Skeletal muscle tissue (tissue), 4 donors: Measurements from ENCODE around the gene ANKRD11. TPM values are rescaled to one million over a fixed set of nuclear protein-coding genes. Genes with fewer than 3 reads are reported as not detected.
"Not testable (repeated sequence)": the region's sequence is repeated elsewhere in the genome, so short reads cannot be mapped to it uniquely, and the experiment has no call there.

Experiments
- H3K27ac ChIP-seq: one replicate; pipeline ENCODE4 v1.7.0; 2013; ENCODE audit warnings: mild to moderate bottlenecking, low read depth, low read length, inconsistent platforms
- H3K27me3 ChIP-seq, 3 donors: one replicate each; pipeline ENCODE4 v1.7.0; 2013; ENCODE audit warnings: low read length in 3 of 3; ENCODE audit not compliant: control insufficient read depth in 3 of 3, insufficient read depth in 3 of 3
- H3K36me3 ChIP-seq, 3 donors: one replicate each; pipeline ENCODE4 v1.7.0; 2013; ENCODE audit warnings: low read length in 3 of 3; ENCODE audit not compliant: control insufficient read depth in 3 of 3, insufficient read depth in 3 of 3
- H3K4me1 ChIP-seq, 3 donors: one replicate each; pipeline ENCODE4 v1.7.0; 2013; ENCODE audit warnings: low read length in 3 of 3, mild to moderate bottlenecking in 3 of 3; ENCODE audit not compliant: control insufficient read depth in 3 of 3, insufficient read depth in 3 of 3
- H3K4me3 ChIP-seq, 3 donors: one replicate each; pipeline ENCODE4 v1.7.0; 2013; ENCODE audit warnings: low read length in 3 of 3
- H3K9ac ChIP-seq, 3 donors: one replicate each; pipeline ENCODE4 v1.7.0; 2013; ENCODE audit warnings: low read length in 3 of 3, mild to moderate bottlenecking in 3 of 3, moderate library complexity in 2 of 3, low read depth in 1 of 3
- H3K9me3 ChIP-seq, 3 donors: one replicate each; pipeline ENCODE4 v1.7.0; 2013; ENCODE audit warnings: low read length in 3 of 3; ENCODE audit not compliant: control insufficient read depth in 3 of 3
- total RNA-seq: library from RNA; depleted of rRNA; stranded (reverse); fragments of >200 nt; gene quantifications from one replicate; pipeline ENCODE4 v1.2.3, GENCODE V29; 2014
- donor health status: Osteomylitis.

The ANKRD11 gene
- total RNA-seq, 1 donor from 2014 or later = 21.4 TPM

GRCh38 chr16:89467382-89467781 is 23.0 kb downstream of the ANKRD11 start:
- Histone ChIP-seq H3K27me3 (no peaks in the 10 kb centered on the region), H3K4me3 (no peak overlapping the region), H3K36me3 (no peaks in the 10 kb centered on the region), H3K4me1 (peaks cover 7 to 39% (median 30%) of the 10 kb centered on the region in 3 donors), H3K27ac (no peak overlapping the region), H3K9ac (no peak overlapping the region), H3K9me3 (no peaks in the 10 kb centered on the region)

- H3K9me3 ChIP-seq = no peaks in the 10 kb centered on the region
- H3K4me3 ChIP-seq = no peak overlapping the region
- H3K9ac ChIP-seq = no peak overlapping the region
- H3K4me1 ChIP-seq = peaks cover 4 to 34% (median 25%) of the 10 kb centered on the region in 3 donors
- no peaks in the 10 kb centered on the region for H3K36me3 ChIP-seq
- no peak overlapping the region for H3K27ac ChIP-seq
- no peaks in the 10 kb centered on the region for H3K27me3 ChIP-seq
Observed at GRCh38 chr16:89466920-89467319, 23.4 kb downstream of the ANKRD11 start.

- not testable (repeated sequence) for H3K36me3 ChIP-seq, H3K9me3 ChIP-seq, H3K4me3 ChIP-seq, H3K9ac ChIP-seq, H3K27ac ChIP-seq, H3K27me3 ChIP-seq
- peaks cover 8 to 25% (median 17%) of the 10 kb centered on the region in 3 donors for H3K4me1 ChIP-seq
Observed at GRCh38 chr16:89463312-89463711, 27.0 kb downstream of the ANKRD11 start.

- not testable (repeated sequence) for H3K9ac ChIP-seq, H3K4me3 ChIP-seq, H3K27me3 ChIP-seq, H3K9me3 ChIP-seq, H3K36me3 ChIP-seq, H3K27ac ChIP-seq
- peaks cover 7 to 20% (median 14%) of the 10 kb centered on the region in 3 donors for H3K4me1 ChIP-seq
Observed at GRCh38 chr16:89462639-89463038, 27.7 kb downstream of the ANKRD11 start.

GRCh38 chr16:89461890-89462289 is 28.5 kb downstream of the ANKRD11 start:
- not testable (repeated sequence) for H3K4me3 ChIP-seq, H3K36me3 ChIP-seq, H3K9ac ChIP-seq, H3K27ac ChIP-seq, H3K9me3 ChIP-seq, H3K27me3 ChIP-seq
- peaks cover 4 to 17% (median 16%) of the 10 kb centered on the region in 3 donors for H3K4me1 ChIP-seq

GRCh38 chr16:89460556-89460955 is 29.8 kb downstream of the ANKRD11 start:
- Histone ChIP-seq H3K27ac (no peak overlapping the region), H3K4me3 (no peak overlapping the region), H3K9ac (no peak overlapping the region), H3K4me1 (peaks cover 5 to 22% (median 11%) of the 10 kb centered on the region in 3 donors), H3K9me3 (no peaks in the 10 kb centered on the region), H3K36me3 (no peaks in the 10 kb centered on the region), H3K27me3 (no peaks in the 10 kb centered on the region)

- H3K27me3 ChIP-seq = no peaks in the 10 kb centered on the region
- H3K9me3 ChIP-seq = no peaks in the 10 kb centered on the region
- H3K27ac ChIP-seq = no peak overlapping the region
- no peak overlapping the region for H3K4me3 ChIP-seq
- H3K36me3 ChIP-seq = no peaks in the 10 kb centered on the region
- peaks cover 14 to 30% (median 14%) of the 10 kb centered on the region in 3 donors for H3K4me1 ChIP-seq
- no peak overlapping the region for H3K9ac ChIP-seq
Observed at GRCh38 chr16:89458967-89459366, 31.4 kb downstream of the ANKRD11 start.

GRCh38 chr16:89458551-89458950 is 31.8 kb downstream of the ANKRD11 start:
- peaks cover 18 to 34% (median 18%) of the 10 kb centered on the region in 3 donors for H3K4me1 ChIP-seq

GRCh38 chr16:89456419-89456959 is 33.9 kb downstream of the ANKRD11 start:
- H3K4me1 ChIP-seq = peaks cover 26 to 45% (median 30%) of the 10 kb centered on the region in 3 donors
- H3K27ac ChIP-seq = no peak overlapping the region
- no peak overlapping the region for H3K4me3 ChIP-seq
- H3K9ac ChIP-seq = no peak overlapping the region
- no peaks in the 10 kb centered on the region for H3K27me3 ChIP-seq
- H3K9me3 ChIP-seq = no peaks in the 10 kb centered on the region
- H3K36me3 ChIP-seq = no peaks in the 10 kb centered on the region

More at GRCh38 chr16:89458551-89458950, 31.8 kb downstream of the ANKRD11 start:
- no peak overlapping the region for H3K27ac ChIP-seq
- no peaks in the 10 kb centered on the region for H3K27me3 ChIP-seq
- H3K9ac ChIP-seq = no peak overlapping the region
- H3K36me3 ChIP-seq = no peaks in the 10 kb centered on the region
- H3K9me3 ChIP-seq = no peaks in the 10 kb centered on the region
- H3K4me3 ChIP-seq = no peak overlapping the region

GRCh38 chr16:89455692-89456091 is 34.7 kb downstream of the ANKRD11 start:
- Histone ChIP-seq H3K27me3 (no peaks in the 10 kb centered on the region), H3K9me3 (no peaks in the 10 kb centered on the region), H3K4me3 (no peak overlapping the region), H3K36me3 (no peaks in the 10 kb centered on the region), H3K4me1 (peaks cover 26 to 45% (median 30%) of the 10 kb centered on the region in 3 donors), H3K27ac (no peak overlapping the region), H3K9ac (no peak overlapping the region)
